Natural killer cell (primary cell): ENCODE data around the gene SPRED2. TPM values are rescaled to one million over a fixed set of nuclear protein-coding genes. Genes with fewer than 3 reads are reported as not detected.

ENCODE experiments used
- ATAC-seq, 3 donors: fragments of 150-1000 bp in 2 of 3; fragments of 200-7000 bp in 1 of 3; cut with Tn5 transposase; 1 replicate in 1 of 3; 2 replicates in 2 of 3; pipeline ENCODE4 v1.10.0; 2021; ENCODE audit warnings: mild to moderate bottlenecking in 2 of 3, moderate library complexity in 2 of 3
- DNase-seq, 2 donors: peaks; one replicate each; pipeline versions ENCODE4 v3.0.0 to v3.0.0-alpha.2; 2013 to 2021; ENCODE audit warnings: mixed read lengths in 1 of 2
- H3K27ac ChIP-seq: one replicate; pipeline ENCODE4 v1.5.1; 2013; ENCODE audit warnings: mild to moderate bottlenecking, low read length
- H3K27me3 ChIP-seq: one replicate; pipeline ENCODE4 v1.6.1; 2013; ENCODE audit warnings: low read length; ENCODE audit not compliant: control insufficient read depth, insufficient read depth
- H3K36me3 ChIP-seq: one replicate; pipeline ENCODE4 v1.6.1; 2013; ENCODE audit warnings: low read length; ENCODE audit not compliant: control insufficient read depth, insufficient read depth
- H3K4me1 ChIP-seq: one replicate; pipeline ENCODE4 v1.6.1; 2013; ENCODE audit warnings: low read length; ENCODE audit not compliant: control insufficient read depth, insufficient read depth
- H3K4me3 ChIP-seq: one replicate; pipeline ENCODE4 v1.5.1; 2013; ENCODE audit warnings: low read length
- H3K9me3 ChIP-seq: one replicate; pipeline ENCODE4 v1.6.1; 2013; ENCODE audit warnings: low read length; ENCODE audit not compliant: control insufficient read depth, insufficient read depth
- H3K27ac Mint-ChIP-seq, 2 donors: one replicate each; pipeline ENCODE4 v1.8.0; 2022; ENCODE audit warnings: mild to moderate bottlenecking in 2 of 2, mixed read lengths in 2 of 2, moderate library complexity in 1 of 2
- H3K27me3 Mint-ChIP-seq, 2 donors: one replicate each; pipeline ENCODE4 v1.8.0; 2022; ENCODE audit warnings: low read depth in 2 of 2, mixed read lengths in 2 of 2
- H3K36me3 Mint-ChIP-seq: one replicate; pipeline ENCODE4 v1.8.0; 2022; ENCODE audit warnings: mixed read lengths
- H3K4me1 Mint-ChIP-seq, 2 donors: one replicate each; pipeline ENCODE4 v1.8.0; 2022; ENCODE audit warnings: mixed read lengths in 2 of 2
- H3K4me3 Mint-ChIP-seq: one replicate; pipeline ENCODE4 v1.8.0; 2022; ENCODE audit warnings: mild to moderate bottlenecking, moderate library complexity, mixed read lengths
- H3K9me3 Mint-ChIP-seq, 2 donors: one replicate each; pipeline ENCODE4 v1.8.0; 2022; ENCODE audit warnings: mixed read lengths in 2 of 2
- WGBS: methylation state at CpG from one replicate; pipeline ENCODE4 v1.1.7; 2013; ENCODE audit warnings: missing lambda C conversion rate; ENCODE audit not compliant: insufficient coverage; 5-methylcytosine and 5-hydroxymethylcytosine counted together
- intact Hi-C: fragments of 100-400 bp; cut with micrococcal nuclease; formaldehyde crosslinking; loops from one replicate; pipeline ENCODE4 v1.14.2; 2022
- total RNA-seq, 4 donors: library from RNA; stranded (reverse); fragments of 120-200 nt in 1 of 4; gene quantifications; one replicate each; pipeline versions ENCODE4 v1.2.3 to v1.2.4, GENCODE V29; 2013 to 2022
- TF ChIP-seq, protein P1 (sequence below): fragments of 200-600 bp; IDR thresholded peaks from one replicate; pipeline ENCODE4 v1.8.0; 2022; ENCODE audit warnings: antibody characterized with exemption

Gene SPRED2
- total RNA-seq, 3 donors from 2014 or later (not counting 1 experiment from before 2014, with no cell fraction given): 3.8 to 8.6 (median 8.3) TPM

DNA sequence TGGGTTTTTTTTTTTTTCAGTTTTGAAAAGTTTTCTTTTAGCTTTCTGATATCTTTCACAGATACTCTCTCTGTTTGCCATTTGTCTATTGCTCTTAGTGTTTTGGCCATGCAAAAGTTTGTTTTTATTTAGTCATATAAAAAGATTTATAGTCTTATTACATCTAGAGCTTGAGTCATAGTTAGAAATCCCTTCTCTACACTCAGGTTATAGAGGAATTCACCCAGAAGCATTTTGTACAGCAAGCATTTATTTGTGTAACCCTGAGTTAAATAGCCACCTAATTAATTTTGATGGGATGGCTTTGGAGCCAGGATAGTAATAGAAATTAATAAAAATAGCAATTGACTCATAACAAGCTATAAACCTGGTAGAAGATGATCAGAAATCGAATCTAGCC is 169.1 kb downstream of the SPRED2 start:
- Histone ChIP-seq H3K27ac (no peak overlapping the region), H3K27me3 (no peaks in the 10 kb centered on the region), H3K36me3 (peaks cover 77% of the 10 kb centered on the region), H3K4me1 (no peaks in the 10 kb centered on the region), H3K9me3 (no peaks in the 10 kb centered on the region), H3K4me3 (no peak overlapping the region)
- Mint-ChIP-seq H3K27me3 (no peaks in the 10 kb centered on the region), H3K4me1 (peaks cover 22 to 30% of the 10 kb centered on the region in 2 donors), H3K36me3 (peaks cover 8% of the 10 kb centered on the region), H3K9me3 (no peaks in the 10 kb centered on the region), H3K27ac (no peak overlapping the region), H3K4me3 (no peak overlapping the region)
- intact Hi-C loops: no loop called here
- no peak for ATAC-seq
- DNase-seq: no peak
- 100% methylated on average over 1 of the region's 1 CpG for WGBS
- TF ChIP-seq, protein P1, sequence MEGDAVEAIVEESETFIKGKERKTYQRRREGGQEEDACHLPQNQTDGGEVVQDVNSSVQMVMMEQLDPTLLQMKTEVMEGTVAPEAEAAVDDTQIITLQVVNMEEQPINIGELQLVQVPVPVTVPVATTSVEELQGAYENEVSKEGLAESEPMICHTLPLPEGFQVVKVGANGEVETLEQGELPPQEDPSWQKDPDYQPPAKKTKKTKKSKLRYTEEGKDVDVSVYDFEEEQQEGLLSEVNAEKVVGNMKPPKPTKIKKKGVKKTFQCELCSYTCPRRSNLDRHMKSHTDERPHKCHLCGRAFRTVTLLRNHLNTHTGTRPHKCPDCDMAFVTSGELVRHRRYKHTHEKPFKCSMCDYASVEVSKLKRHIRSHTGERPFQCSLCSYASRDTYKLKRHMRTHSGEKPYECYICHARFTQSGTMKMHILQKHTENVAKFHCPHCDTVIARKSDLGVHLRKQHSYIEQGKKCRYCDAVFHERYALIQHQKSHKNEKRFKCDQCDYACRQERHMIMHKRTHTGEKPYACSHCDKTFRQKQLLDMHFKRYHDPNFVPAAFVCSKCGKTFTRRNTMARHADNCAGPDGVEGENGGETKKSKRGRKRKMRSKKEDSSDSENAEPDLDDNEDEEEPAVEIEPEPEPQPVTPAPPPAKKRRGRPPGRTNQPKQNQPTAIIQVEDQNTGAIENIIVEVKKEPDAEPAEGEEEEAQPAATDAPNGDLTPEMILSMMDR: no peak

- Histone ChIP-seq H3K27ac (no peak overlapping the region), H3K4me1 (no peaks in the 10 kb centered on the region), H3K27me3 (no peaks in the 10 kb centered on the region), H3K36me3 (peaks cover 68% of the 10 kb centered on the region), H3K9me3 (no peaks in the 10 kb centered on the region), H3K4me3 (no peak overlapping the region)
- DNase-seq (no peak), ATAC-seq (no peak)
- H3K4me3 Mint-ChIP-seq: no peak overlapping the region
- TF ChIP-seq, protein P1: no peak
- WGBS: 100% methylated on average over 1 of the region's 3 CpGs
- peak overlapping the region; percentile 60 to 72 for H3K27ac Mint-ChIP-seq
- peaks cover 8% of the 10 kb centered on the region for H3K36me3 Mint-ChIP-seq
- peaks cover 30 to 34% of the 10 kb centered on the region in 2 donors for H3K4me1 Mint-ChIP-seq
- H3K9me3 Mint-ChIP-seq: no peaks in the 10 kb centered on the region
- intact Hi-C loops: no loop called here
- no peaks in the 10 kb centered on the region for H3K27me3 Mint-ChIP-seq
These were observed 170.7 kb downstream of the SPRED2 start for GRCh38 chr2:65261676-65262075.

Other genes with a start within 250 kb of the SPRED2 start
- gene ACTR2, start 204.8 kb downstream of the SPRED2 start, total RNA-seq: 100 to 1,000 TPM; 346 to 404 (median 403) TPM